Caco-2 (cell line): ENCODE measurements around the gene OGFOD3. TPM values are rescaled to one million over a fixed set of nuclear protein-coding genes. Genes with fewer than 3 reads are reported as not detected.
A peak's percentile ranks its signal among the peaks of the same experiment; 100 is the strongest.

Source experiments
- BruUV-seq: library from RNA; stranded (reverse); fragments of 400-500 nt; replicated peaks from 2 replicates; lab custom pipeline; 2021; lab: Mats Ljungman, UMichigan
- CTCF ChIA-PET: fragments of 300-600 bp; sonication (Branson Sonifier 250); formaldehyde crosslinking; loops from one replicate; lab custom pipeline; 2022; ENCODE audit warnings: antibody characterized with exemption; lab: Charles Lee
- POLR2A ChIA-PET: fragments of 300-600 bp; sonication (Branson Sonifier 250); formaldehyde crosslinking; loops from one replicate; lab custom pipeline; 2022; ENCODE audit warnings: antibody characterized with exemption; lab: Charles Lee
- DNase-seq, 2 experiments: peaks; one replicate each; pipeline versions ENCODE4 v3.0.0 to v3.0.0-alpha.2; 2020 to 2022
- H3K27me3 ChIP-seq: replicated peaks from 2 replicates; pipeline ENCODE4 v1.6.0; 2011; ENCODE audit warnings: low read length; ENCODE audit not compliant: control insufficient read depth, insufficient read depth
- H3K36me3 ChIP-seq: 2 replicates; pipeline ENCODE4 v1.5.1; 2011; ENCODE audit warnings: low read length; ENCODE audit not compliant: control insufficient read depth, insufficient read depth
- H3K4me1 ChIP-seq: fragments of 250-450 bp; sonication (Bioruptor Pico); 2 replicates; pipeline ENCODE4 v1.5.1; 2020; ENCODE audit warnings: mild to moderate bottlenecking
- H3K4me3 ChIP-seq: 2 replicates; pipeline ENCODE4 v1.5.1; 2011; ENCODE audit warnings: low read depth, mild to moderate bottlenecking, control low read depth, low read length
- H3K9me3 ChIP-seq: fragments of 250-450 bp; sonication (Bioruptor Pico); 2 replicates; pipeline ENCODE4 v1.5.1; 2020; ENCODE audit warnings: mild to moderate bottlenecking, moderate library complexity
- H3K27ac Mint-ChIP-seq: one replicate; pipeline ENCODE4 v1.8.0; 2022; ENCODE audit warnings: mixed read lengths; ENCODE audit not compliant: unreplicated experiment
- H3K27me3 Mint-ChIP-seq: one replicate; pipeline ENCODE4 v1.8.0; 2022; ENCODE audit warnings: mixed read lengths; ENCODE audit not compliant: insufficient read depth, unreplicated experiment
- H3K36me3 Mint-ChIP-seq: one replicate; pipeline ENCODE4 v1.8.0; 2022; ENCODE audit warnings: mild to moderate bottlenecking, mixed read lengths; ENCODE audit not compliant: insufficient read depth, unreplicated experiment
- H3K4me1 Mint-ChIP-seq: one replicate; pipeline ENCODE4 v1.8.0; 2022; ENCODE audit warnings: low read depth, mixed read lengths; ENCODE audit not compliant: unreplicated experiment
- H3K4me3 Mint-ChIP-seq: one replicate; pipeline ENCODE4 v1.8.0; 2022; ENCODE audit warnings: mild to moderate bottlenecking, moderate library complexity, mixed read lengths; ENCODE audit not compliant: unreplicated experiment
- H3K9me3 Mint-ChIP-seq: one replicate; pipeline ENCODE4 v1.8.0; 2022; ENCODE audit warnings: mixed read lengths; ENCODE audit not compliant: unreplicated experiment
- intact Hi-C: fragments of 100-400 bp; cut with micrococcal nuclease; formaldehyde crosslinking; loops from one replicate; pipeline ENCODE4 v1.10.0; 2022; ENCODE audit not compliant: unreplicated experiment
- total RNA-seq: library from RNA; stranded (reverse); gene quantifications from 2 replicates; pipeline ENCODE4 v1.2.3, GENCODE V29; 2022
- TF ChIP-seq, protein P1 (sequence below), 2 experiments: fragments of 200-600 bp in 1 of 2; IDR thresholded peaks; 1 replicate in 1 of 2; 2 replicates in 1 of 2; pipeline versions ENCODE4 v1.5.1 to v1.8.0; 2011 to 2022; ENCODE audit warnings: antibody characterized with exemption in 1 of 2, control low read depth in 1 of 2, inconsistent platforms in 1 of 2, low read depth in 1 of 2, low read length in 1 of 2, mild to moderate bottlenecking in 1 of 2, moderate library complexity in 1 of 2; ENCODE audit not compliant: insufficient read depth in 1 of 2, severe bottlenecking in 1 of 2, unreplicated experiment in 1 of 2

OGFOD3 gene
- total RNA-seq, 1 experiment from 2014 or later: 51.2 TPM

DNA sequence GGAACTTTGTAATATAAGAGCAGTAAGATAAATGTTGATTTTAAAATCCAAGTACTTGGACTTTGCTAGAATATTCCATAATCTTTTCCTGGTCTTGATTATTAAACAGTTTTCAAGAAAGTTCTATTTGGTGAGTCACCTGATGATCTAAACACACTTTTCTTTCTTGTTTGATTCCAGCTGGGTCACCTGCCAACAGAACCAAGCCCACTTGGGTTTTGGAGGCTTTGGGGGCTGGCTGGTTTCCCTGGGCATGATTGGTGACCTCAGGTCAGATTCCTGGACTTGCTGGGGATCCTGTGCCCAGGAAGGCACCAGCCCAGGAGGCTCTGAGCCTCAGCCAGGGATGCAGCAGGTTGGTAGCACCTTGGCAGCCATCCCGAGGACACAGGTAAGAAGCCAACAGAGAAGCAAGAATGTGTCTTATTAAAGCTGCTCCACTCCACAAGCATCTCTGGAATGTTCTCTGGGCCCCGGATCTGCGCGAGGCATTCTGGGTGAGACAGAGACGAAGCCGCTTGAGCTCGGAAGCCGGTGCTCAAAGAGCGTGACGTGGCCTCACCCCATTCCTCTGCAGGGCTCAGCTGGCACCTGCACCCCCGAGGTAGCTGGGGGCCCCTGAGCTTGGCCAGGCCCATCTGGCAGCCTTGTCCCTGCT, 62.5 kb downstream of the OGFOD3 start:
- BruUV-seq: no TSS peak
- Histone ChIP-seq H3K36me3 (no peaks in the 10 kb centered on the region), H3K4me1 (peaks cover 35% of the 10 kb centered on the region), H3K27me3 (no peaks in the 10 kb centered on the region), H3K4me3 (no peak overlapping the region), H3K9me3 (no peaks in the 10 kb centered on the region)
- TF ChIP-seq, protein P1, sequence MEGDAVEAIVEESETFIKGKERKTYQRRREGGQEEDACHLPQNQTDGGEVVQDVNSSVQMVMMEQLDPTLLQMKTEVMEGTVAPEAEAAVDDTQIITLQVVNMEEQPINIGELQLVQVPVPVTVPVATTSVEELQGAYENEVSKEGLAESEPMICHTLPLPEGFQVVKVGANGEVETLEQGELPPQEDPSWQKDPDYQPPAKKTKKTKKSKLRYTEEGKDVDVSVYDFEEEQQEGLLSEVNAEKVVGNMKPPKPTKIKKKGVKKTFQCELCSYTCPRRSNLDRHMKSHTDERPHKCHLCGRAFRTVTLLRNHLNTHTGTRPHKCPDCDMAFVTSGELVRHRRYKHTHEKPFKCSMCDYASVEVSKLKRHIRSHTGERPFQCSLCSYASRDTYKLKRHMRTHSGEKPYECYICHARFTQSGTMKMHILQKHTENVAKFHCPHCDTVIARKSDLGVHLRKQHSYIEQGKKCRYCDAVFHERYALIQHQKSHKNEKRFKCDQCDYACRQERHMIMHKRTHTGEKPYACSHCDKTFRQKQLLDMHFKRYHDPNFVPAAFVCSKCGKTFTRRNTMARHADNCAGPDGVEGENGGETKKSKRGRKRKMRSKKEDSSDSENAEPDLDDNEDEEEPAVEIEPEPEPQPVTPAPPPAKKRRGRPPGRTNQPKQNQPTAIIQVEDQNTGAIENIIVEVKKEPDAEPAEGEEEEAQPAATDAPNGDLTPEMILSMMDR (IDR thresholded peaks at IDR 0.05; ENCODE audit: insufficient read depth in 1 of 2, low read depth in 1 of 2, low read length in 1 of 2, severe bottlenecking in 1 of 2, unreplicated experiment in 1 of 2): no peak
- peak; percentile 48 to 60 for DNase-seq
- H3K9me3 Mint-ChIP-seq: no peaks in the 10 kb centered on the region
- no peaks in the 10 kb centered on the region for H3K27me3 Mint-ChIP-seq
- peaks cover 26% of the 10 kb centered on the region for H3K4me1 Mint-ChIP-seq
- intact Hi-C loops: no loop called here
- H3K27ac Mint-ChIP-seq: peak overlapping the region; percentile 80
- peak overlapping the region; percentile 13 for H3K4me3 Mint-ChIP-seq
- peaks cover 13% of the 10 kb centered on the region for H3K36me3 Mint-ChIP-seq
- ChIA-PET CTCF (interaction anchor here (0.8 to 1.3 kb wide), 2 partner anchors 12 kb away, joined by 3 to 4 read pairs; no protein-coding TSS in a partner anchor), POLR2A (no interaction called here)

DNA sequence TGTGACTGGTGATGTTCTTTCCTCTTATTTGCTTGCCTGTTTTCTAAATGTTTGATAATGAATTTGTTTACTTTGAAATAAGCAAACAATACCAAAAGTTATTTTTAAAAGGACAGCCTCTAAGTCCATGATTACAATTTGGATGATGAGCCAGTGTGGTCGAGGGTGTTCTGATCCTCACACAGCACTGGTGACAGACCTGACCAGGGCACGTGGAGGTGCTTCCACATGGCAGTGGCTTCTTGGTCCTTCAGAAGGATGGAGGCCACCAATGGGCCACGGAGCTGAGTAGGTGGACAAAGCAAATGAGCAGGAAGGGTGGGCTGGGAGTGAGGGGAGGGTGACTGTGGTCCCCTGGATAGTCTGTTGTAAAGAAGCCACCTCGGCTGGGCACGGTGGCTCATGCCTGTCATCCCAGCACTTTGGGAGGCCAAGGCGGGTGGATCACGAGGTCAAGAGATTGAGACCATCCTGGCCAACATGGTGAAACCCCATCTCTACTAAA, 63.5 kb downstream of the OGFOD3 start:
- H3K4me1 ChIP-seq: peaks cover 35% of the 10 kb centered on the region
- Mint-ChIP-seq H3K27me3 (no peaks in the 10 kb centered on the region), H3K4me1 (peaks cover 26% of the 10 kb centered on the region), H3K27ac (no peak overlapping the region), H3K36me3 (peaks cover 13% of the 10 kb centered on the region), H3K9me3 (no peaks in the 10 kb centered on the region), H3K4me3 (no peak overlapping the region)
- DNase-seq: no peak
- TF ChIP-seq, protein P1 (IDR thresholded peaks at IDR 0.05; ENCODE audit: insufficient read depth in 1 of 2, low read depth in 1 of 2, low read length in 1 of 2, severe bottlenecking in 1 of 2, unreplicated experiment in 1 of 2): no peak
- ChIA-PET POLR2A (no interaction called here), CTCF (no interaction called here)
- H3K9me3 ChIP-seq: no peaks in the 10 kb centered on the region
- no TSS peak for BruUV-seq
- no peaks in the 10 kb centered on the region for H3K36me3 ChIP-seq
- H3K27me3 ChIP-seq: no peaks in the 10 kb centered on the region
- intact Hi-C loops: loop anchor here (5.0 kb wide), 4 partner anchors 42 to 197 kb away; no protein-coding TSS in a partner anchor
- no peak overlapping the region for H3K4me3 ChIP-seq

- ChIA-PET POLR2A (no interaction called here), CTCF (interaction anchor here (0.7 kb wide), 1 partner anchor 845 kb away, joined by 7 read pairs; no protein-coding TSS in a partner anchor)
- no peak overlapping the region for H3K27ac Mint-ChIP-seq
- TF ChIP-seq, protein P1 (IDR thresholded peaks at IDR 0.05; ENCODE audit: insufficient read depth in 1 of 2, low read depth in 1 of 2, low read length in 1 of 2, severe bottlenecking in 1 of 2, unreplicated experiment in 1 of 2): no peak
- no peak overlapping the region for H3K4me3 Mint-ChIP-seq
- Histone ChIP-seq H3K36me3 (no peaks in the 10 kb centered on the region), H3K4me3 (no peak overlapping the region), H3K9me3 (no peaks in the 10 kb centered on the region), H3K4me1 (peaks cover 33% of the 10 kb centered on the region), H3K27me3 (no peaks in the 10 kb centered on the region)
- no peak for DNase-seq
- intact Hi-C loops: loop anchor here (5.0 kb wide), 4 partner anchors 44 to 199 kb away; no protein-coding TSS in a partner anchor
- peaks cover 33% of the 10 kb centered on the region for H3K4me1 Mint-ChIP-seq
- H3K27me3 Mint-ChIP-seq: no peaks in the 10 kb centered on the region
- H3K9me3 Mint-ChIP-seq: no peaks in the 10 kb centered on the region
- BruUV-seq: no TSS peak
- H3K36me3 Mint-ChIP-seq: peaks cover 13% of the 10 kb centered on the region
Measured at GRCh38 chr17:82353484-82353883, 64.9 kb downstream of the OGFOD3 start.
